Ishikawa (cell line): ENCODE data around the gene PLPPR2.

Experiments
- EGR1 ChIP-seq: IDR thresholded peaks from 2 replicates; pipeline ENCODE4 v1.6.1; 2012
- MAX ChIP-seq: IDR thresholded peaks from 2 replicates; pipeline ENCODE4 v1.6.1; 2012
- YY1 ChIP-seq: IDR thresholded peaks from 2 replicates; pipeline ENCODE4 v1.6.1; 2012; ENCODE audit warnings: low read depth

GRCh38 chr19:11375143-11375948 is 20.1 kb downstream of the PLPPR2 start:
- TF ChIP-seq MAX: no peak
- no peak for TF ChIP-seq YY1
- TF ChIP-seq EGR1: no peak
